OCI-LY1 (cell line): ENCODE measurements around the gene TICAM1.
"Not testable (repeated sequence)": the region's sequence is repeated elsewhere in the genome, so short reads cannot be mapped to it uniquely, and the experiment has no call there.

Experiments used
- EZH2 ChIP-seq: fragments of 200-600 bp; sonication (generic), shearing (Covaris generic); IDR thresholded peaks from 2 replicates; pipeline ENCODE4 v1.8.0; 2017; ENCODE audit warnings: borderline replicate concordance, mixed run types, mild to moderate bottlenecking, antibody characterized with exemption, low read length, moderate library complexity, mixed read lengths
- TF ChIP-seq, protein P1 (sequence below): fragments of 200-600 bp; sonication (generic), shearing (Covaris generic); IDR thresholded peaks from 2 replicates; pipeline ENCODE4 v1.5.1; 2017; ENCODE audit warnings: mild to moderate bottlenecking, antibody characterized with exemption, low read length, moderate library complexity, mixed read lengths

DNA sequence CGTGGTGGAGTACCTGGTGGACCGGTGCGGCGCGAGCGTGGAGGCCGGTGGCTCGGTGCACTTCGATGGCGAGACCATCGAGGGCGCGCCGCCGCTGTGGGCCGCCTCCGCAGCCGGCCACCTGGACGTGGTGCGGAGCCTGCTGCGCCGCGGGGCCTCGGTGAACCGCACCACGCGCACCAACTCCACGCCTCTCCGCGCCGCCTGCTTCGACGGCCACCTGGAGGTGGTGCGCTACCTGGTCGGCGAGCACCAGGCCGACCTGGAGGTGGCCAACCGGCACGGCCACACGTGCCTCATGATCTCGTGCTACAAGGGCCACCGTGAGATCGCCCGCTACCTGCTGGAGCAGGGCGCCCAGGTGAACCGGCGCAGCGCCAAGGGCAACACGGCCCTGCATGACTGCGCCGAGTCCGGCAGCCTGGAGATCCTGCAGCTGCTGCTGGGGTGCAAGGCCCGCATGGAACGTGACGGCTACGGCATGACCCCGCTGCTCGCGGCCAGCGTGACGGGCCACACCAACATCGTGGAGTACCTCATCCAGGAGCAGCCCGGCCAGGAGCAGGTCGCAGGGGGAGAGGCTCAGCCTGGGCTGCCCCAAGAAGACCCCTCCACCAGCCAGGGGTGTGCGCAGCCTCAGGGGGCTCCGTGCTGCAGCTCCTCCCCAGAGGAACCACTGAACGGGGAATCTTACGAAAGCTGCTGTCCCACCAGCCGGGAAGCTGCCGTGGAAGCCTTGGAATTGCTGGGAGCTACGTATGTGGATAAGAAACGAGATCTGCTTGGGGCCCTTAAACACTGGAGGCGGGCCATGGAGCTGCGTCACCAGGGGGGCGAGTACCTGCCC is 39.3 kb downstream of the TICAM1 start:
- TF ChIP-seq, protein P1, sequence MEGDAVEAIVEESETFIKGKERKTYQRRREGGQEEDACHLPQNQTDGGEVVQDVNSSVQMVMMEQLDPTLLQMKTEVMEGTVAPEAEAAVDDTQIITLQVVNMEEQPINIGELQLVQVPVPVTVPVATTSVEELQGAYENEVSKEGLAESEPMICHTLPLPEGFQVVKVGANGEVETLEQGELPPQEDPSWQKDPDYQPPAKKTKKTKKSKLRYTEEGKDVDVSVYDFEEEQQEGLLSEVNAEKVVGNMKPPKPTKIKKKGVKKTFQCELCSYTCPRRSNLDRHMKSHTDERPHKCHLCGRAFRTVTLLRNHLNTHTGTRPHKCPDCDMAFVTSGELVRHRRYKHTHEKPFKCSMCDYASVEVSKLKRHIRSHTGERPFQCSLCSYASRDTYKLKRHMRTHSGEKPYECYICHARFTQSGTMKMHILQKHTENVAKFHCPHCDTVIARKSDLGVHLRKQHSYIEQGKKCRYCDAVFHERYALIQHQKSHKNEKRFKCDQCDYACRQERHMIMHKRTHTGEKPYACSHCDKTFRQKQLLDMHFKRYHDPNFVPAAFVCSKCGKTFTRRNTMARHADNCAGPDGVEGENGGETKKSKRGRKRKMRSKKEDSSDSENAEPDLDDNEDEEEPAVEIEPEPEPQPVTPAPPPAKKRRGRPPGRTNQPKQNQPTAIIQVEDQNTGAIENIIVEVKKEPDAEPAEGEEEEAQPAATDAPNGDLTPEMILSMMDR: not testable (repeated sequence)
- not testable (repeated sequence) for TF ChIP-seq EZH2
